Transverse colon (tissue), 4 donors: ENCODE data around the gene RBCK1. TPM values are rescaled to one million over a fixed set of nuclear protein-coding genes. Genes with fewer than 3 reads are reported as not detected.

Source experiments
- DNase-seq: peaks from one replicate; pipeline ENCODE4 v3.0.0-alpha.2; 2019
- H3K27ac ChIP-seq, 4 donors: fragments of 200-600 bp; sonication (generic); 2 replicates each; pipeline ENCODE4 v1.5.1; 2016 to 2018; ENCODE audit warnings: inconsistent platforms in 4 of 4
- H3K27me3 ChIP-seq: fragments of 200-600 bp; sonication (generic); 2 replicates; pipeline ENCODE4 v1.5.1; 2017; ENCODE audit warnings: inconsistent platforms
- H3K36me3 ChIP-seq, 4 donors: fragments of 200-600 bp; sonication (generic); 2 replicates each; pipeline ENCODE4 v1.5.1; 2017 to 2019; ENCODE audit warnings: inconsistent platforms in 4 of 4
- H3K4me1 ChIP-seq, 4 donors: fragments of 200-600 bp; sonication (generic); 2 replicates each; pipeline ENCODE4 v1.5.1; 2017 to 2020; ENCODE audit warnings: inconsistent platforms in 4 of 4
- H3K4me3 ChIP-seq, 4 donors: fragments of 200-600 bp; sonication (generic); 1 replicate in 1 of 4; 2 replicates in 3 of 4; pipeline versions ENCODE4 v1.5.1 to v1.6.1; 2017 to 2019; ENCODE audit warnings: inconsistent platforms in 4 of 4
- H3K9me3 ChIP-seq, 2 donors: fragments of 200-600 bp; sonication (generic); 2 replicates each; pipeline ENCODE4 v1.5.1; 2017 to 2019; ENCODE audit warnings: inconsistent platforms in 2 of 2
- CTCF ChIP-seq, 5 experiments: fragments of 200-600 bp in 3 of 5; fragments of 450-650 bp in 2 of 5; sonication (generic) in 3 of 5; IDR thresholded peaks; 1 replicate in 2 of 5; 2 replicates in 3 of 5; pipeline ENCODE4 v1.5.1; 2016 to 2017; ENCODE audit warnings: antibody characterized with exemption in 5 of 5, inconsistent platforms in 3 of 5, mild to moderate bottlenecking in 2 of 5, moderate library complexity in 1 of 5
- EP300 ChIP-seq: sonication (generic); formaldehyde crosslinking; IDR thresholded peaks from one replicate; pipeline ENCODE4 v1.6.1; 2017; ENCODE audit warnings: antibody characterized with exemption, low read depth
- POLR2A ChIP-seq: fragments of 450-650 bp; IDR thresholded peaks from one replicate; pipeline ENCODE4 v1.6.1; 2016; ENCODE audit warnings: antibody characterized with exemption, mild to moderate bottlenecking, moderate library complexity
- POLR2AphosphoS5 ChIP-seq, 3 donors: sonication (generic); formaldehyde crosslinking; IDR thresholded peaks; one replicate each; pipeline ENCODE4 v1.6.1; 2016; ENCODE audit warnings: antibody characterized with exemption in 3 of 3
- WGBS, 2 donors: methylation state at CpG; one replicate each; pipeline ENCODE4 v1.1.5; 2018; ENCODE audit warnings: low coverage in 1 of 2; 5-methylcytosine and 5-hydroxymethylcytosine counted together
- in situ Hi-C, 4 donors: fragments of 200-750 bp; cut with MboI; loops; one replicate each; pipeline versions ENCODE4 v1.15.0 to v1.15.1; 2017; ENCODE audit warnings: low sequenced_read_pairs in 3 of 4, low pct_ligation_motif_present in 1 of 4, low pct_unique_long_range_greater_than_20kb in 1 of 4
- intact Hi-C: fragments of 100-400 bp; cut with DNase I; formaldehyde crosslinking; loops from one replicate; pipeline ENCODE4 v1.15.1; 2023; ENCODE audit warnings: low total_unique reads
- total RNA-seq, 4 donors: library from RNA; depleted of rRNA; stranded (reverse); fragments of >200 nt; gene quantifications; one replicate each; pipeline ENCODE4 v1.1.0, GENCODE V29; 2016

The RBCK1 gene
- total RNA-seq, 4 donors from 2014 or later, result 101 to 152 (median 110) TPM

GRCh38 chr20:431012-431904 is 23.2 kb downstream of the RBCK1 start:
- H3K27me3 ChIP-seq, result no peaks in the 10 kb centered on the region
- WGBS, 2 donors, result 67 to 95% methylated on average over 4 to 17 of the region's 17 CpGs
- DNase-seq, result peak; percentile 59
- no peaks in the 10 kb centered on the region for H3K4me1 ChIP-seq
- intact Hi-C loops, result no loop called here
- H3K27ac ChIP-seq, result no peak overlapping the region
- H3K9me3 ChIP-seq, result no peaks in the 10 kb centered on the region
- TF ChIP-seq CTCF (IDR thresholded peaks at IDR 0.05), result peak; percentile 31 to 69 (median 50)
- no peak for TF ChIP-seq POLR2A
- TF ChIP-seq EP300, result no peak
- no peak for TF ChIP-seq POLR2AphosphoS5 (IDR thresholded peaks at IDR 0.05)
- in situ Hi-C loops, result no loop called here
- H3K36me3 ChIP-seq, result peaks cover 0 to 4% (median 0%) of the 10 kb centered on the region in 4 donors
- no peak overlapping the region for H3K4me3 ChIP-seq

GRCh38 chr20:432208-432607 is 24.1 kb downstream of the RBCK1 start:
- Histone ChIP-seq H3K4me1 (no peaks in the 10 kb centered on the region), H3K36me3 (peaks cover 0 to 4% (median 0%) of the 10 kb centered on the region in 4 donors), H3K27ac (no peak overlapping the region), H3K9me3 (no peaks in the 10 kb centered on the region), H3K4me3 (no peak overlapping the region), H3K27me3 (no peaks in the 10 kb centered on the region)
- in situ Hi-C loops (no loop called here), intact Hi-C loops (no loop called here)
- no peak for DNase-seq
- no peak for TF ChIP-seq POLR2AphosphoS5 (IDR thresholded peaks at IDR 0.05)
- no peak for TF ChIP-seq CTCF (IDR thresholded peaks at IDR 0.05)
- 92% methylated on average over 13 of the region's 13 CpGs; no CpG with 5 or more reads in 1 of the 2 donors for WGBS, 2 donors

GRCh38 chr20:432677-433299 is 24.7 kb downstream of the RBCK1 start:
- WGBS, 2 donors, result 83% methylated on average over 11 of the region's 11 CpGs; no CpG with 5 or more reads in 1 of the 2 donors
- Histone ChIP-seq H3K27ac (no peak overlapping the region), H3K27me3 (no peaks in the 10 kb centered on the region), H3K4me3 (no peak overlapping the region), H3K4me1 (peaks cover 0 to 3% (median 0%) of the 10 kb centered on the region in 4 donors), H3K36me3 (peaks cover 0 to 4% (median 0%) of the 10 kb centered on the region in 4 donors), H3K9me3 (no peaks in the 10 kb centered on the region)
- intact Hi-C loops (no loop called here), in situ Hi-C loops (no loop called here)
- no peak for TF ChIP-seq POLR2AphosphoS5 (IDR thresholded peaks at IDR 0.05)
- no peak for TF ChIP-seq EP300
- TF ChIP-seq POLR2A, result no peak
- TF ChIP-seq CTCF (IDR thresholded peaks at IDR 0.05), result no peak
- no peak for DNase-seq

GRCh38 chr20:433300-433975 is 25.3 kb downstream of the RBCK1 start:
- intact Hi-C loops (no loop called here), in situ Hi-C loops (no loop called here)
- Histone ChIP-seq H3K27ac (no peak overlapping the region), H3K36me3 (peaks cover 0 to 6% (median under 1%) of the 10 kb centered on the region in 4 donors), H3K27me3 (no peaks in the 10 kb centered on the region), H3K4me3 (no peak overlapping the region), H3K9me3 (no peaks in the 10 kb centered on the region), H3K4me1 (peaks cover 0 to 10% (median 0%) of the 10 kb centered on the region in 4 donors)
- WGBS, 2 donors, result 73 to 77% methylated on average over 7 to 12 of the region's 12 CpGs
- no peak for TF ChIP-seq POLR2A
- no peak for TF ChIP-seq POLR2AphosphoS5 (IDR thresholded peaks at IDR 0.05)
- no peak for TF ChIP-seq EP300
- no peak for TF ChIP-seq CTCF (IDR thresholded peaks at IDR 0.05)
- DNase-seq, result no peak
